Measurements from ENCODE around the gene FBXO40.

Gene FBXO40

GRCh38 chr3:121552379-121552778 is 40.8 kb upstream of the FBXO40 start:
- H3K4me3 ChIP-seq (IDR thresholded peaks at IDR 0.05; ENCODE audit: insufficient read depth, low read depth, low read length) = no peak overlapping the region
- H3K4me2 ChIP-seq = peak overlapping the region; percentile 19
- H3K9ac ChIP-seq = no peak overlapping the region
- no peak for TF ChIP-seq CTCF (conservative IDR thresholded peaks at IDR 0.05; ENCODE audit: low read depth, low read length)
- H3K27me3 ChIP-seq (ENCODE audit: insufficient read depth, low read depth) = no peaks in the 10 kb centered on the region
- peak overlapping the region; percentile 68 for H2AFZ ChIP-seq (ENCODE audit: low read depth)
- no peak overlapping the region for H3K27ac ChIP-seq
- H3K36me3 ChIP-seq (ENCODE audit: insufficient read depth) = no peaks in the 10 kb centered on the region
- no peaks in the 10 kb centered on the region for H4K20me1 ChIP-seq (ENCODE audit: insufficient read depth)
- H3K4me1 ChIP-seq (ENCODE audit: low read depth, poor library complexity, severe bottlenecking) = no peaks in the 10 kb centered on the region
- no peaks in the 10 kb centered on the region for H3K79me2 ChIP-seq (ENCODE audit: insufficient read depth, low read depth)

GRCh38 chr3:121552797-121553196 is 40.4 kb upstream of the FBXO40 start:
- Histone ChIP-seq H3K9ac (no peak overlapping the region), H4K20me1 (ENCODE audit: insufficient read depth) (no peaks in the 10 kb centered on the region), H3K79me2 (ENCODE audit: insufficient read depth, low read depth) (no peaks in the 10 kb centered on the region), H3K36me3 (ENCODE audit: insufficient read depth) (no peaks in the 10 kb centered on the region), H2AFZ (ENCODE audit: low read depth) (no peak overlapping the region; the same call in 1 of the 2 replicates), H3K4me2 (no peak overlapping the region), H3K4me3 (IDR thresholded peaks at IDR 0.05; ENCODE audit: insufficient read depth, low read depth, low read length) (no peak overlapping the region), H3K27ac (no peak overlapping the region), H3K27me3 (ENCODE audit: insufficient read depth, low read depth) (no peaks in the 10 kb centered on the region), H3K4me1 (ENCODE audit: low read depth, poor library complexity, severe bottlenecking) (no peaks in the 10 kb centered on the region)
- no peak for TF ChIP-seq CTCF (conservative IDR thresholded peaks at IDR 0.05; ENCODE audit: low read depth, low read length)

GRCh38 chr3:121557426-121557934 is 35.7 kb upstream of the FBXO40 start:
- Histone ChIP-seq H3K4me2 (no peak overlapping the region), H3K36me3 (ENCODE audit: insufficient read depth) (no peaks in the 10 kb centered on the region), H3K9ac (no peak overlapping the region), H2AFZ (ENCODE audit: low read depth) (no peak overlapping the region), H3K4me3 (IDR thresholded peaks at IDR 0.05; ENCODE audit: insufficient read depth, low read depth, low read length) (no peak overlapping the region), H3K27me3 (ENCODE audit: insufficient read depth, low read depth) (no peaks in the 10 kb centered on the region), H4K20me1 (ENCODE audit: insufficient read depth) (no peaks in the 10 kb centered on the region), H3K79me2 (ENCODE audit: insufficient read depth, low read depth) (no peaks in the 10 kb centered on the region), H3K4me1 (ENCODE audit: low read depth, poor library complexity, severe bottlenecking) (no peaks in the 10 kb centered on the region), H3K27ac (no peak overlapping the region)
- no peak for TF ChIP-seq CTCF (conservative IDR thresholded peaks at IDR 0.05; ENCODE audit: low read depth, low read length)

GRCh38 chr3:121562148-121562547 is 31.0 kb upstream of the FBXO40 start:
- Histone ChIP-seq H3K4me3 (IDR thresholded peaks at IDR 0.05; ENCODE audit: insufficient read depth, low read depth, low read length) (no peak overlapping the region), H3K4me2 (no peak overlapping the region), H3K79me2 (ENCODE audit: insufficient read depth, low read depth) (no peaks in the 10 kb centered on the region), H3K27me3 (ENCODE audit: insufficient read depth, low read depth) (no peaks in the 10 kb centered on the region), H3K9ac (no peak overlapping the region), H4K20me1 (ENCODE audit: insufficient read depth) (no peaks in the 10 kb centered on the region), H2AFZ (ENCODE audit: low read depth) (no peak overlapping the region), H3K27ac (no peak overlapping the region), H3K36me3 (ENCODE audit: insufficient read depth) (no peaks in the 10 kb centered on the region), H3K4me1 (ENCODE audit: low read depth, poor library complexity, severe bottlenecking) (no peaks in the 10 kb centered on the region)
- TF ChIP-seq CTCF (conservative IDR thresholded peaks at IDR 0.05; ENCODE audit: low read depth, low read length) = no peak

All from KMS-11 (cell line).